Measurements from ENCODE around the gene TFCP2. TPM values are rescaled to one million over a fixed set of nuclear protein-coding genes. Genes with fewer than 3 reads are reported as not detected.

TFCP2 gene

Small RNA genes within 50 kb of the gene (small RNA-seq; reads per million reads assigned to genes)
- not detected for gene RF00019 (ENCODE audit: low read depth)
- not detected for gene RNU6-199P (ENCODE audit: low read depth)
